Right lobe of liver (tissue), 4 donors: ENCODE data around the gene APOBR.

Experiments
- POLR2A ChIP-seq: fragments of 450-650 bp; IDR thresholded peaks from one replicate; pipeline ENCODE4 v1.6.1; 2017; ENCODE audit warnings: antibody characterized with exemption, mild to moderate bottlenecking
- TF ChIP-seq, protein P1 (sequence below), 4 donors: fragments of 200-600 bp in 3 of 4; fragments of 450-650 bp in 1 of 4; IDR thresholded peaks; one replicate each; pipeline versions ENCODE4 v1.5.1 to v1.8.0; 2016 to 2022; ENCODE audit warnings: antibody characterized with exemption in 4 of 4, mild to moderate bottlenecking in 2 of 4
- donor health status: DM: no; HTN: no; CAD: no.
- donor health status: DM: no; HTN: no; CAD: no.
- donor health status: DM: no; HTN: yes; CAD: no.

DNA sequence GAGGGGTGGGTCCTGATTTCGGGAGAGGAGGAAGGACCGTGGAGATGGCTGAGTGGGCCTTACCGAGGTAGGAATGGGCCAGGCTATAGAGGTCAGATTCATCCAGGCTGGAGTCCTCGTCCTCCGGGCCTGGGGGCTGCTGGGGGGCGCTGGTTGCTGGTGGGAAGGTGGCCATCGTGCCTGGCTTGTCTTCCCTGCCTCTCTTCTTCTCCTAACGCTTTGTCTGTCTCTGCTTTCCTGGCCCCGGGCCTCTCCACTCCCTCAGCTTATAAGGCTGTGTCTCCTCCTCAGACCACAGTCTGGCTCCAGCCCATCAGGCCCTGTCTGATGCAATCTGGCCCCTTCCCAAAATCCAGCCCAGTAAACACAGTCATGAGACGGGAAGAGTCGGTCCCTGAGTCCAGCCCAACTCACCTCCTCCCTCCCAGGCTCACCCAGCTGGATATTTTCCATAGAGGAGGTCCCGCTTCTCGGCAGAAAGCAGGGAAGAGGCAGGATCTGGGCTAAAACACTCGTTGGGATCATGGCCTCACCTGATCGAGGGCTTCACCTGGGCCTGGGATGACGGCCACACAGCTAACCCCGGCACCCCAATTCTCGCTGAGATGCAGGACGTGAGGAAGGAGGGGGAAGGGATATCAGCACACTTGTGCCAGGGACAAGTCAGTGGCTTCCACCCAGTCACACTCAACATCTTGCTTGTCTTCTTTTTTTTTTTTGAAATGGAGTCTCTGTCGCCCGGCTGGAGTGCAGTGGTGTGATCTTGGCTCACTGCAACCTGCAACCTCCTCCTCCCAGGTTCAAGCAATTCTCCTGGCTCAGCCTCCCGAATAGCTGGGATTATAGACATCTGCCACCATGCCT lies 44.5 kb downstream of the APOBR start, which contains the start of gene NUPR1:
- TF ChIP-seq, protein P1, sequence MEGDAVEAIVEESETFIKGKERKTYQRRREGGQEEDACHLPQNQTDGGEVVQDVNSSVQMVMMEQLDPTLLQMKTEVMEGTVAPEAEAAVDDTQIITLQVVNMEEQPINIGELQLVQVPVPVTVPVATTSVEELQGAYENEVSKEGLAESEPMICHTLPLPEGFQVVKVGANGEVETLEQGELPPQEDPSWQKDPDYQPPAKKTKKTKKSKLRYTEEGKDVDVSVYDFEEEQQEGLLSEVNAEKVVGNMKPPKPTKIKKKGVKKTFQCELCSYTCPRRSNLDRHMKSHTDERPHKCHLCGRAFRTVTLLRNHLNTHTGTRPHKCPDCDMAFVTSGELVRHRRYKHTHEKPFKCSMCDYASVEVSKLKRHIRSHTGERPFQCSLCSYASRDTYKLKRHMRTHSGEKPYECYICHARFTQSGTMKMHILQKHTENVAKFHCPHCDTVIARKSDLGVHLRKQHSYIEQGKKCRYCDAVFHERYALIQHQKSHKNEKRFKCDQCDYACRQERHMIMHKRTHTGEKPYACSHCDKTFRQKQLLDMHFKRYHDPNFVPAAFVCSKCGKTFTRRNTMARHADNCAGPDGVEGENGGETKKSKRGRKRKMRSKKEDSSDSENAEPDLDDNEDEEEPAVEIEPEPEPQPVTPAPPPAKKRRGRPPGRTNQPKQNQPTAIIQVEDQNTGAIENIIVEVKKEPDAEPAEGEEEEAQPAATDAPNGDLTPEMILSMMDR (IDR thresholded peaks at IDR 0.05): no peak
- peak; percentile 90 for TF ChIP-seq POLR2A
